H1 (cell line): ENCODE results near the gene MACROH2A1. TPM values are rescaled to one million over a fixed set of nuclear protein-coding genes. Genes with fewer than 3 reads are reported as not detected.

Experiments
- CTCF ChIA-PET: fragments of 300-600 bp; sonication (Branson Sonifier 250); formaldehyde crosslinking; loops from one replicate; lab custom pipeline; 2021; ENCODE audit not compliant: partially characterized antibody; lab: Charles Lee
- POLR2A ChIA-PET: fragments of 300-600 bp; sonication (Branson Sonifier 250); formaldehyde crosslinking; loops from one replicate; lab custom pipeline; 2021; ENCODE audit warnings: inconsistent platforms; ENCODE audit not compliant: partially characterized antibody; lab: Charles Lee
- DNase-seq, 2 experiments: peaks; one replicate each; pipeline versions ENCODE4 v3.0.0 to v3.0.0-alpha.2; 2010 to 2022; ENCODE audit warnings: low spot score in 2 of 2, low read depth in 1 of 2, mixed read lengths in 1 of 2
- FAIRE-seq: peaks from 2 replicates; lab custom pipeline; 2011; peaks lifted over from hg19 to GRCh38; lab: Jason Lieb, UNC
- H2AFZ ChIP-seq: 2 replicates; pipeline ENCODE4 v1.8.1; 2012; ENCODE audit warnings: low read length, inconsistent platforms
- H2AK5ac ChIP-seq: 2 replicates; pipeline ENCODE4 v1.6.1; 2013; ENCODE audit warnings: low read depth, low read length
- H2BK120ac ChIP-seq: replicated peaks from 2 replicates; pipeline ENCODE3; 2013; ENCODE audit warnings: low read depth, low read length, inconsistent platforms
- H2BK12ac ChIP-seq: 2 replicates; pipeline ENCODE4 v1.6.1; 2013; ENCODE audit warnings: low read depth, low read length
- H2BK15ac ChIP-seq: 2 replicates; pipeline ENCODE4 v1.6.1; 2013; ENCODE audit warnings: low read length
- H2BK20ac ChIP-seq: 2 replicates; pipeline ENCODE4 v1.6.1; 2013; ENCODE audit warnings: low read length
- H2BK5ac ChIP-seq: 2 replicates; pipeline ENCODE4 v1.6.1; 2013; ENCODE audit warnings: low read depth, low read length
- H3K14ac ChIP-seq: 2 replicates; pipeline ENCODE4 v1.6.1; 2013; ENCODE audit warnings: inconsistent platforms; ENCODE audit not compliant: insufficient read length
- H3K18ac ChIP-seq: 2 replicates; pipeline ENCODE4 v1.6.1; 2013; ENCODE audit warnings: low read length; ENCODE audit errors: extremely low read depth
- H3K23ac ChIP-seq: 2 replicates; pipeline ENCODE4 v1.6.1; 2013; ENCODE audit warnings: inconsistent platforms; ENCODE audit not compliant: insufficient read length
- H3K23me2 ChIP-seq: 2 replicates; pipeline ENCODE4 v1.6.1; 2013; ENCODE audit warnings: low read depth, low read length
- H3K27ac ChIP-seq: 2 replicates; pipeline ENCODE4 v1.6.1; 2011; ENCODE audit warnings: low read depth, low read length, inconsistent platforms
- H3K27me3 ChIP-seq, 4 experiments: replicated peaks in 1 of 4; 1 replicate in 1 of 4; 2 replicates in 3 of 4; pipeline versions ENCODE4 v1.6.1 to v1.8.1; 2011 to 2013; ENCODE audit warnings: low read length in 3 of 4, mild to moderate bottlenecking in 3 of 4, inconsistent platforms in 2 of 4, mixed read lengths in 2 of 4, moderate library complexity in 1 of 4; ENCODE audit not compliant: control insufficient read depth in 3 of 4, insufficient read depth in 3 of 4; ENCODE audit errors: extremely low read depth in 1 of 4
- H3K36me3 ChIP-seq, 4 experiments: 2 replicates each; pipeline versions ENCODE4 v1.6.1 to v1.8.1; 2011 to 2013; ENCODE audit warnings: mild to moderate bottlenecking in 4 of 4, low read length in 3 of 4, moderate library complexity in 2 of 4, control low read depth in 1 of 4, inconsistent platforms in 1 of 4; ENCODE audit not compliant: insufficient read depth in 4 of 4, control insufficient read depth in 2 of 4
- H3K4ac ChIP-seq: replicated peaks from 2 replicates; pipeline ENCODE3; 2013; ENCODE audit warnings: low read length, low read depth, mixed read lengths, inconsistent platforms; ENCODE audit not compliant: insufficient read length
- H3K4me1 ChIP-seq, 4 experiments: replicated peaks in 1 of 4; 1 replicate in 1 of 4; 2 replicates in 3 of 4; pipeline versions ENCODE4 v1.6.1 to v1.8.1; 2011 to 2013; ENCODE audit warnings: low read length in 3 of 4, inconsistent platforms in 2 of 4, mixed read lengths in 1 of 4; ENCODE audit not compliant: insufficient read depth in 4 of 4, control insufficient read depth in 3 of 4
- H3K4me2 ChIP-seq, 2 experiments: 2 replicates each; pipeline versions ENCODE4 v1.6.1 to v1.8.1; 2011 to 2013; ENCODE audit warnings: low read depth in 2 of 2, low read length in 2 of 2, control low read depth in 1 of 2, inconsistent platforms in 1 of 2, mild to moderate bottlenecking in 1 of 2; ENCODE audit not compliant: insufficient read depth in 1 of 2
- H3K4me3 ChIP-seq, 4 experiments: fragments of 200-600, 300-600 bp in 1 of 4; sonication (generic), shearing (Covaris generic), sonication (Bioruptor Twin) in 1 of 4; 2 replicates each; pipeline versions ENCODE4 v1.5.1 to v1.8.1; 2011 to 2016; ENCODE audit warnings: low read length in 4 of 4, low read depth in 3 of 4, control low read depth in 2 of 4, inconsistent platforms in 2 of 4, mild to moderate bottlenecking in 2 of 4, mixed read lengths in 1 of 4, moderate library complexity in 1 of 4; ENCODE audit not compliant: insufficient read depth in 2 of 4; ENCODE audit errors: extremely low read depth in 1 of 4
- H3K56ac ChIP-seq: replicated peaks from 2 replicates; pipeline ENCODE3; 2013; ENCODE audit warnings: low read depth, mild to moderate bottlenecking, mixed read lengths, low read length, inconsistent platforms; ENCODE audit not compliant: insufficient read length
- H3K79me1 ChIP-seq: 2 replicates; pipeline ENCODE4 v1.6.1; 2013; ENCODE audit warnings: low read depth, low read length, control low read depth
- H3K79me2 ChIP-seq, 2 experiments: 2 replicates each; pipeline versions ENCODE4 v1.6.1 to v1.8.1; 2012 to 2013; ENCODE audit warnings: low read length in 2 of 2, mild to moderate bottlenecking in 2 of 2, inconsistent platforms in 1 of 2; ENCODE audit not compliant: insufficient read depth in 2 of 2, control insufficient read depth in 1 of 2
- H3K9ac ChIP-seq, 4 experiments: replicated peaks in 1 of 4; 1 replicate in 1 of 4; 2 replicates in 3 of 4; pipeline versions ENCODE4 v1.6.1 to v1.8.1; 2011 to 2013; ENCODE audit warnings: low read depth in 3 of 4, low read length in 3 of 4, control low read depth in 2 of 4, mild to moderate bottlenecking in 2 of 4, moderate library complexity in 2 of 4, inconsistent platforms in 1 of 4; ENCODE audit errors: extremely low read depth in 1 of 4
- H3K9me3 ChIP-seq, 2 experiments: 2 replicates each; pipeline versions ENCODE4 v1.6.1 to v1.8.1; 2012 to 2013; ENCODE audit warnings: mild to moderate bottlenecking in 2 of 2, moderate library complexity in 2 of 2, control low read depth in 1 of 2, inconsistent platforms in 1 of 2, low read depth in 1 of 2, low read length in 1 of 2, mixed read lengths in 1 of 2; ENCODE audit not compliant: insufficient read depth in 2 of 2
- H4K20me1 ChIP-seq, 2 experiments: replicated peaks in 1 of 2; 2 replicates each; pipeline versions ENCODE3 to v1.8.1; 2011 to 2013; ENCODE audit warnings: inconsistent platforms in 2 of 2, low read length in 2 of 2, mild to moderate bottlenecking in 1 of 2; ENCODE audit not compliant: insufficient read depth in 2 of 2, control insufficient read depth in 1 of 2
- H4K5ac ChIP-seq: 2 replicates; pipeline ENCODE4 v1.6.1; 2013; ENCODE audit warnings: low read length, low read depth, mixed read lengths, inconsistent platforms; ENCODE audit not compliant: insufficient read length
- H4K8ac ChIP-seq: 2 replicates; pipeline ENCODE4 v1.8.0; 2013; ENCODE audit warnings: mild to moderate bottlenecking, moderate library complexity, low read length, inconsistent platforms; ENCODE audit not compliant: insufficient read depth; ENCODE audit errors: extremely low read depth
- H4K91ac ChIP-seq: replicated peaks from 2 replicates; pipeline ENCODE3; 2013; ENCODE audit warnings: low read length, mixed read lengths, inconsistent platforms; ENCODE audit not compliant: insufficient read length
- JUN ChIP-seq: IDR thresholded peaks from 2 replicates; pipeline ENCODE4 v1.6.1; 2011; ENCODE audit warnings: low read depth, mild to moderate bottlenecking, improper control_type of control experiment, low read length
- SIRT6 ChIP-seq: IDR thresholded peaks from one replicate; pipeline ENCODE4 v1.7.1; 2012; ENCODE audit warnings: low read length, inconsistent platforms
- ZNF274 ChIP-seq: IDR thresholded peaks from 2 replicates; pipeline ENCODE4 v1.7.0; 2012; ENCODE audit warnings: low read length, borderline replicate concordance; ENCODE audit errors: extremely low read depth
- WGBS, 2 experiments: shearing (Covaris generic) in 1 of 2; methylation state at CpG; one replicate each; pipeline versions ENCODE4 v1.1.6 to v1.1.7; 2013 to 2015; ENCODE audit warnings: low lambda C conversion rate in 2 of 2, mixed read lengths in 2 of 2, inconsistent platforms in 1 of 2, low coverage in 1 of 2, missing lambda C conversion rate in 1 of 2; ENCODE audit not compliant: insufficient replicate concordance in 2 of 2, insufficient coverage in 1 of 2, insufficient read length in 1 of 2; ENCODE audit errors: extremely low coverage in 1 of 2, missing lambda C conversion rate in 1 of 2; 5-methylcytosine and 5-hydroxymethylcytosine counted together
- polyA plus RNA-seq, 7 experiments: library from polyadenylated mRNA; depleted of rRNA in 3 of 7; stranded (reverse) in 5 of 7; unstranded in 2 of 7; fragments of >200 nt in 5 of 7; fragments of 200-250 nt in 2 of 7; gene quantifications; 1 replicate in 5 of 7; 2 replicates in 1 of 7; 4 replicates in 1 of 7; pipeline versions ENCODE4 v1.2.1 to v1.2.3, GENCODE V29; 2011 to 2013; ENCODE audit warnings: missing spikeins in 2 of 7, mixed read lengths in 2 of 7
- total RNA-seq: library from RNA; stranded (reverse); fragmentation: NEBNext Ultra II Directional; extraction: Animal tissue kit (Norgen Biotek cat#: 25700); gene quantifications from 2 replicates; pipeline ENCODE4 v1.2.1, GENCODE V29; 2021

Gene MACROH2A1
- total and polyA plus RNA-seq, 2 of the 8 experiments (the other 6 are each of a cell fraction or from before 2014, with no cell fraction given): 60.0 to 92.3 TPM

- Histone ChIP-seq H3K9ac (no peak overlapping the region), H3K56ac (no peak overlapping the region), H3K23me2 (no peaks in the 10 kb centered on the region), H3K9me3 (no peaks in the 10 kb centered on the region), H3K4me2 (no peak overlapping the region), H2BK20ac (no peak overlapping the region), H2BK5ac (no peak overlapping the region), H3K79me1 (no peaks in the 10 kb centered on the region), H3K79me2 (no peaks in the 10 kb centered on the region), H4K20me1 (peaks cover 4 to 5% of the 10 kb centered on the region in 2 experiments), H4K8ac (no peak overlapping the region), H3K23ac (no peak overlapping the region), H2BK15ac (no peak overlapping the region), H3K27ac (no peak overlapping the region), H3K36me3 (peaks cover 2 to 9% (median 3%) of the 10 kb centered on the region in 4 experiments; a peak in 5 of 8 replicates), H2AK5ac (no peak overlapping the region), H2AFZ (no peak overlapping the region), H3K18ac (no peak overlapping the region), H4K91ac (no peak overlapping the region), H2BK120ac (no peak overlapping the region), H3K14ac (no peak overlapping the region), H3K4me1 (no peaks in the 10 kb centered on the region), H2BK12ac (no peak overlapping the region), H3K27me3 (no peaks in the 10 kb centered on the region), H3K4me3 (no peak overlapping the region), H3K4ac (no peak overlapping the region), H4K5ac (no peak overlapping the region)
- WGBS, 2 experiments: 82% methylated on average over 5 of the region's 5 CpGs; no CpG with 5 or more reads in 1 of the 2 experiments
- ChIA-PET CTCF (interaction anchor here (0.6 kb wide), 1 partner anchor 99 kb away, joined by 4 read pairs; no protein-coding TSS in a partner anchor), POLR2A (no interaction called here)
- TF ChIP-seq ZNF274 (no peak), SIRT6 (no peak), JUN (no peak)
- DNase-seq (no peak), FAIRE-seq (no peak)
These were observed 34.4 kb downstream of the MACROH2A1 start for GRCh38 chr5:135364421-135365262.
